Measurements from ENCODE around the gene SEMA3A.

- TF ChIP-seq POLR2A (IDR thresholded peaks at IDR 0.05; ENCODE audit: low read depth) (no peak), POLR2AphosphoS5 (IDR thresholded peaks at IDR 0.05) (no peak), EP300 (IDR thresholded peaks at IDR 0.05) (no peak), CTCF (IDR thresholded peaks at IDR 0.05) (no peak)
Measured at GRCh38 chr7:84104826-84105225, 89.8 kb downstream of the SEMA3A start.
